K562 (cell line): ENCODE results near the gene ARMC2. TPM values are rescaled to one million over a fixed set of nuclear protein-coding genes. Genes with fewer than 3 reads are reported as not detected.

Experiments
- CTBP1 ChIP-seq: fragments of 450-650 bp; IDR thresholded peaks from 2 replicates; pipeline ENCODE4 v1.6.1; 2016; ENCODE audit warnings: borderline replicate concordance
- ETV1 ChIP-seq: fragments of 450-650 bp; conservative IDR thresholded peaks from 2 replicates; pipeline ENCODE4 v1.6.1; 2016; ENCODE audit warnings: missing genetic modification characterization, control low read depth, low read depth, missing compliant biosample characterization
- FOXP1 ChIP-seq: sonication (generic); formaldehyde crosslinking; IDR thresholded peaks from 2 replicates; pipeline ENCODE4 v1.8.0; 2022; ENCODE audit warnings: mild to moderate bottlenecking, missing genetic modification reagents
- GATA2 ChIP-seq: sonication (generic); formaldehyde crosslinking; IDR thresholded peaks from 2 replicates; pipeline ENCODE4 v1.4.0; 2020; ENCODE audit warnings: mild to moderate bottlenecking, missing genetic modification reagents
- MECOM ChIP-seq: fragments of 250-450 bp; sonication (Bioruptor Pico); IDR thresholded peaks from 2 replicates; pipeline ENCODE4 v1.8.0; 2022; ENCODE audit warnings: inconsistent platforms
- MEIS2 ChIP-seq: fragments of 450-650 bp; IDR thresholded peaks from 2 replicates; pipeline ENCODE4 v1.6.1; 2014; ENCODE audit warnings: mild to moderate bottlenecking; ENCODE audit not compliant: partially characterized antibody
- NFIX ChIP-seq: fragments of 250-450 bp; sonication (Bioruptor Pico); IDR thresholded peaks from 2 replicates; pipeline ENCODE4 v1.4.0; 2020; ENCODE audit warnings: low read depth, mild to moderate bottlenecking, moderate library complexity
- PBX2 ChIP-seq, 2 experiments: IDR thresholded peaks in 1 of 2; conservative IDR thresholded peaks in 1 of 2; 2 replicates each; pipeline ENCODE4 v1.6.1; 2016; ENCODE audit warnings: low read depth in 2 of 2, mild to moderate bottlenecking in 1 of 2, missing compliant biosample characterization in 1 of 2, missing genetic modification characterization in 1 of 2, moderate library complexity in 1 of 2
- ZBTB9 ChIP-seq: fragments of 450-650 bp; formaldehyde crosslinking; IDR thresholded peaks from 2 replicates; pipeline ENCODE4 v1.4.0; 2020; ENCODE audit warnings: mild to moderate bottlenecking, moderate library complexity
- ZFP91 ChIP-seq: sonication (generic); formaldehyde crosslinking; IDR thresholded peaks from 2 replicates; pipeline ENCODE4 v1.8.0; 2022; ENCODE audit warnings: mild to moderate bottlenecking, missing genetic modification reagents
- ZNF121 ChIP-seq: sonication (generic); formaldehyde crosslinking; conservative IDR thresholded peaks from 2 replicates; pipeline ENCODE4 v1.8.0; 2022; ENCODE audit warnings: missing genetic modification reagents
- ZNF280A ChIP-seq: fragments of 450-650 bp; IDR thresholded peaks from 2 replicates; pipeline ENCODE4 v1.6.1; 2018; ENCODE audit warnings: mild to moderate bottlenecking, low read depth; ENCODE audit not compliant: partially characterized antibody
- ZNF609 ChIP-seq: sonication (generic); formaldehyde crosslinking; IDR thresholded peaks from 2 replicates; pipeline ENCODE4 v1.8.1; 2023; ENCODE audit warnings: missing genetic modification reagents, mild to moderate bottlenecking, borderline replicate concordance
- polyA plus RNA-seq, 8 experiments: library from polyadenylated mRNA; depleted of rRNA in 4 of 8; stranded (reverse) in 5 of 8; unstranded in 3 of 8; fragments of >200 nt; fragmentation: Nextera tagmentation in 2 of 8; fragmentation: Illumina TruSeq in 1 of 8; extraction: Ambion mirVana in 2 of 8; extraction: Trizol in 1 of 8; gene quantifications; 2 replicates each; pipeline versions ENCODE4 v1.2.1 to v1.2.3, GENCODE V29; 2011 to 2014; ENCODE audit warnings: inconsistent platforms in 1 of 8, missing spikeins in 1 of 8
- total RNA-seq, 7 experiments: library from RNA; depleted of rRNA in 6 of 7; stranded (reverse); fragments of >200 nt in 6 of 7; fragmentation: Illumina TruSeq in 2 of 7; extraction: Trizol in 2 of 7; gene quantifications; 2 replicates each; pipeline versions ENCODE4 v1.2.1 to v1.2.3, GENCODE V29; 2011 to 2021; ENCODE audit warnings: low replicate concordance in 1 of 7

The ARMC2 gene
- total and polyA plus RNA-seq, 9 of the 15 experiments (the other 6 are each of a cell fraction or from before 2014, with no cell fraction given), result 0.14 to 3.0 (median 0.82) TPM

GRCh38 chr6:108942556-108943492 is 94.6 kb downstream of the ARMC2 start (continued):
- TF ChIP-seq ZBTB9 (CRISPR knock-in tag), result no peak
- TF ChIP-seq ZNF280A, result no peak
- TF ChIP-seq ETV1 (tag), result peak; percentile 43; the same call in 1 of the 2 replicates
- TF ChIP-seq MECOM (CRISPR knock-in tag), result no peak
- no peak for TF ChIP-seq PBX2 (CRISPR knock-in tag; IDR thresholded peaks at IDR 0.05; ENCODE audit: low read depth)
- peak; percentile 75 for TF ChIP-seq PBX2 (tag; conservative IDR thresholded peaks at IDR 0.05; ENCODE audit: low read depth)
- no peak for TF ChIP-seq ZFP91 (CRISPR knock-in tag)
- TF ChIP-seq CTBP1, result peak; percentile 12; the same call in 1 of the 2 replicates
- TF ChIP-seq GATA2 (CRISPR knock-in tag), result peak; percentile 40; the same call in 1 of the 2 replicates
- peak; percentile 84 for TF ChIP-seq MEIS2
- TF ChIP-seq ZNF121, result no peak
- TF ChIP-seq FOXP1 (CRISPR knock-in tag), result no peak
- TF ChIP-seq ZNF609 (CRISPR knock-in tag), result no peak
- TF ChIP-seq NFIX, result no peak
